Measurements from ENCODE around the gene MCRIP2. TPM values are rescaled to one million over a fixed set of nuclear protein-coding genes. Genes with fewer than 3 reads are reported as not detected.

MCRIP2 gene
- total RNA-seq, 1 donor = 16.0 TPM

GRCh38 chr16:625117-625976 lies 16.3 kb upstream of the MCRIP2 start:
- no peak overlapping the region for H3K4me3 ChIP-seq (ENCODE audit: low read depth, low read length)
- no peak for DNase-seq (ENCODE audit: low read depth)
- TF ChIP-seq, protein P1, sequence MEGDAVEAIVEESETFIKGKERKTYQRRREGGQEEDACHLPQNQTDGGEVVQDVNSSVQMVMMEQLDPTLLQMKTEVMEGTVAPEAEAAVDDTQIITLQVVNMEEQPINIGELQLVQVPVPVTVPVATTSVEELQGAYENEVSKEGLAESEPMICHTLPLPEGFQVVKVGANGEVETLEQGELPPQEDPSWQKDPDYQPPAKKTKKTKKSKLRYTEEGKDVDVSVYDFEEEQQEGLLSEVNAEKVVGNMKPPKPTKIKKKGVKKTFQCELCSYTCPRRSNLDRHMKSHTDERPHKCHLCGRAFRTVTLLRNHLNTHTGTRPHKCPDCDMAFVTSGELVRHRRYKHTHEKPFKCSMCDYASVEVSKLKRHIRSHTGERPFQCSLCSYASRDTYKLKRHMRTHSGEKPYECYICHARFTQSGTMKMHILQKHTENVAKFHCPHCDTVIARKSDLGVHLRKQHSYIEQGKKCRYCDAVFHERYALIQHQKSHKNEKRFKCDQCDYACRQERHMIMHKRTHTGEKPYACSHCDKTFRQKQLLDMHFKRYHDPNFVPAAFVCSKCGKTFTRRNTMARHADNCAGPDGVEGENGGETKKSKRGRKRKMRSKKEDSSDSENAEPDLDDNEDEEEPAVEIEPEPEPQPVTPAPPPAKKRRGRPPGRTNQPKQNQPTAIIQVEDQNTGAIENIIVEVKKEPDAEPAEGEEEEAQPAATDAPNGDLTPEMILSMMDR (IDR thresholded peaks at IDR 0.05; ENCODE audit: insufficient read depth, low read depth, low read length) = no peak

GRCh38 chr16:625977-626765 lies 15.5 kb upstream of the MCRIP2 start:
- DNase-seq (ENCODE audit: low read depth) = no peak
- H3K4me3 ChIP-seq (ENCODE audit: low read depth, low read length) = no peak overlapping the region
- TF ChIP-seq, protein P1 (IDR thresholded peaks at IDR 0.05; ENCODE audit: insufficient read depth, low read depth, low read length) = no peak

DNA sequence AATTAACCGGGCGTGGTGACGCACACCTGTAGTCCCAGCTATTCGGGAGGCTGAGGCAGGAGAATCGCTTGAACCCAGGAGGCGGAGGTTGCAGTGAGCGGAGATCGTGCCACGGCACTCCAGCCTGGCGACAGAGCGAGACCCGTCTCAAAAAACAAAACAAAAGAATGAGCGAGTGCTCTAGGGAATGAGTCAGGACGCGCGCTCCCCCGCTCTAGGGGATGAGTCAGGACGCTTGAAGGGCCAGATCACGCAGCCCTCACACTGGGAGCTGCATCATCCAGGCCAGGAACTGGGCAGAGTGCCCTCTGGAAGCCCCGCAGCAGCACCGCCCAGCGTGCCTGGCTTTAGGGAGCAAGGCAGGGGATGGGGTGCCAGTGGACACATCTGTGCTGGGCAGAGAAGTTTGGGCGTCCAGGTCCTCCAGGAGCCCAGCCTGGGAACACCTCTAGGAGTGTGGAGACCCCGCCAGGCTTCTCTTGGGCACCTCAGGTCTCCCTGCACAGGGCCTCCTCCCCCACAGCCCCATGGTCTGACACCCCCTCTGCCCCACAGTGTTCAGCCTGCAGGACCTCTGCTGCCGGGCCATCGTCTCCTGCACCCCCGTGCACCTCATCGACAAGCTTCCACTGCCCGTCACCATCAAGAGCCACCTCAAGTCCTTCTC lies 14.7 kb upstream of the MCRIP2 start:
- DNase-seq (ENCODE audit: low read depth) = peak; percentile 95
- TF ChIP-seq, protein P1 (IDR thresholded peaks at IDR 0.05; ENCODE audit: insufficient read depth, low read depth, low read length) = no peak
- H3K4me3 ChIP-seq (ENCODE audit: low read depth, low read length) = no peak overlapping the region

DNA sequence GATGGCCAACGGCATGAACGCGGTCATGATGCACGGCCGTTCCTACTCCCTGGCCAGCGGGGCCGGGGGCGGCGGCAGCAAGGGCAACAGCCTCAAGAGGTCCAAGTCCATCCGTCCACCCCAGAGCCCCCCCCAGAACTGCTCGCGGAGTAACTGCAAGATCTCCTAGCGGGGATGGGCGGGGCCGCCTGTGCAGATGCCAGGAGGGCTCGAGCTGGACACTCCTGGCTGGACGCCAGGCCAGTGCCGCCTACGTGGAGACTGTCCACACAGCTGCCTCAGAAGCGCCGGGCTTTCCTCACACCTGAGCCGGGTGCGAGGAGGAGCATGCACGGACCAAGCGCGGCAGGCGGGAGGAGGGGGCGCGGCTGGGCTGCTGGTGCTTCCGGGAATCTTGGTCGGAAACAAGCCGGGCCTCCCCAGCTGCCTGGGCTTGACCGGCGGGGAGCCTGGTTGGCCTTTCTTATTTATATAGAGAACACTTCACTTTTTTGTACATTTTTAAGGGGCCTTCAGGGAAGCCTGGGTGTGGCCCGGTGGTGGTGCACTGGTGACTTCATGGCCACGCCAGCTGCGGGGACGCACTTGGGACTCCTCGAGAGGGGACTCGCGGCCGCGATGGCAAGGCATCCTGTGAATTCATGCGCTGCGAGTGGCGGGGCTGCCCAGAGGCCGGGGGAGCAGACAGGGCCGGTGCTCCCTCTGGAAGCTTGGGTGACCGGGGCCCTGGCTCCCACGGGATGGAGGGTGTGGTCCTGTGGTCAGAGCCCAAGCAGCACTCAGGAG lies 14.0 kb upstream of the MCRIP2 start:
- H3K4me3 ChIP-seq (ENCODE audit: low read depth, low read length) = no peak overlapping the region
- peak; percentile 50 for DNase-seq (ENCODE audit: low read depth)
- TF ChIP-seq, protein P1 (IDR thresholded peaks at IDR 0.05; ENCODE audit: insufficient read depth, low read depth, low read length) = no peak

GRCh38 chr16:628321-629061 lies 13.1 kb upstream of the MCRIP2 start:
- H3K4me3 ChIP-seq (ENCODE audit: low read depth, low read length) = no peak overlapping the region
- TF ChIP-seq, protein P1 (IDR thresholded peaks at IDR 0.05; ENCODE audit: insufficient read depth, low read depth, low read length) = no peak
- DNase-seq (ENCODE audit: low read depth) = no peak

Measured in fibroblast of villous mesenchyme (primary cell).